K562 (cell line): ENCODE data around the gene CD70. TPM values are rescaled to one million over a fixed set of nuclear protein-coding genes. Genes with fewer than 3 reads are reported as not detected.

Source experiments
- BCL6 ChIP-seq: fragments of 250-450 bp; sonication (Bioruptor Pico); IDR thresholded peaks from 2 replicates; pipeline ENCODE4 v1.4.0; 2020
- BCOR ChIP-seq: fragments of 450-650 bp; IDR thresholded peaks from 2 replicates; pipeline ENCODE4 v1.6.1; 2016
- CEBPG ChIP-seq, 3 experiments: fragments of 200-800 bp in 1 of 3; sonication (Bioruptor generic) in 1 of 3; sonication (generic) in 1 of 3; formaldehyde crosslinking in 1 of 3; IDR thresholded peaks in 2 of 3; conservative IDR thresholded peaks in 1 of 3; 2 replicates each; pipeline versions ENCODE4 v1.6.1 to v1.8.0; 2016 to 2022; ENCODE audit warnings: missing compliant biosample characterization in 2 of 3, missing genetic modification characterization in 2 of 3, mild to moderate bottlenecking in 1 of 3, missing genetic modification reagents in 1 of 3
- DMBX1 ChIP-seq: fragments of 250-450 bp; sonication (Bioruptor Pico); IDR thresholded peaks from 2 replicates; pipeline ENCODE4 v1.8.0; 2022; ENCODE audit warnings: inconsistent platforms, mild to moderate bottlenecking, moderate library complexity, borderline replicate concordance
- HMGXB4 ChIP-seq: sonication (generic); formaldehyde crosslinking; IDR thresholded peaks from 2 replicates; pipeline ENCODE4 v1.8.1; 2023; ENCODE audit warnings: mild to moderate bottlenecking, missing genetic modification reagents
- MTA2 ChIP-seq: fragments of 450-650 bp; IDR thresholded peaks from 2 replicates; pipeline ENCODE4 v1.6.1; 2016; ENCODE audit warnings: low read depth
- NFYB ChIP-seq: IDR thresholded peaks from 2 replicates; pipeline ENCODE4 v1.6.1; 2011; ENCODE audit warnings: mild to moderate bottlenecking, moderate library complexity; ENCODE audit not compliant: insufficient read length; ENCODE audit errors: extremely low read depth
- PHB ChIP-seq: fragments of 250-450 bp; sonication (Bioruptor Pico); IDR thresholded peaks from 2 replicates; pipeline ENCODE4 v1.5.0; 2021
- PRPF4 ChIP-seq: fragments of 200-400 bp; formaldehyde crosslinking; IDR thresholded peaks from one replicate; pipeline ENCODE4 v1.6.1; 2017; ENCODE audit warnings: low read length, low read depth, mild to moderate bottlenecking; ENCODE audit not compliant: insufficient read depth, poor library complexity, severe bottlenecking
- RAD51 ChIP-seq: fragments of 450-650 bp; IDR thresholded peaks from 2 replicates; pipeline ENCODE4 v1.7.1; 2016; ENCODE audit warnings: low read depth, mild to moderate bottlenecking, borderline replicate concordance
- RBM14 ChIP-seq: fragments of 200-400 bp; formaldehyde crosslinking; IDR thresholded peaks from 2 replicates; pipeline ENCODE4 v1.6.1; 2018; ENCODE audit warnings: low read depth, mild to moderate bottlenecking, low read length, moderate library complexity, borderline replicate concordance; ENCODE audit not compliant: insufficient read depth
- RBM25 ChIP-seq: fragments of 200-400 bp; formaldehyde crosslinking; IDR thresholded peaks from 2 replicates; pipeline ENCODE4 v1.6.1; 2018; ENCODE audit warnings: low read length, low read depth, moderate library complexity; ENCODE audit not compliant: severe bottlenecking
- RFX5 ChIP-seq: IDR thresholded peaks from 2 replicates; pipeline ENCODE4 v1.6.1; 2011; ENCODE audit warnings: low read depth, mild to moderate bottlenecking, improper control_type of control experiment, low read length
- SIX5 ChIP-seq, 2 experiments: IDR thresholded peaks; 2 replicates each; pipeline ENCODE4 v1.6.1; 2011; ENCODE audit warnings: low read length in 2 of 2, borderline replicate concordance in 1 of 2, low read depth in 1 of 2, mild to moderate bottlenecking in 1 of 2, moderate library complexity in 1 of 2; ENCODE audit not compliant: insufficient read depth in 1 of 2
- TFAP4 ChIP-seq: sonication (generic); formaldehyde crosslinking; IDR thresholded peaks from 2 replicates; pipeline ENCODE4 v1.8.0; 2022; ENCODE audit warnings: missing genetic modification reagents, mild to moderate bottlenecking, moderate library complexity, borderline replicate concordance
- TOE1 ChIP-seq, 2 experiments: fragments of 450-650 bp in 1 of 2; sonication (generic) in 1 of 2; formaldehyde crosslinking in 1 of 2; IDR thresholded peaks; 2 replicates each; pipeline versions ENCODE4 v1.7.1 to v1.8.0; 2016 to 2022; ENCODE audit warnings: borderline replicate concordance in 2 of 2, mild to moderate bottlenecking in 2 of 2, antibody characterized with exemption in 1 of 2, inconsistent platforms in 1 of 2, low read depth in 1 of 2, missing genetic modification reagents in 1 of 2, moderate library complexity in 1 of 2
- ZFPM2 ChIP-seq: fragments of 250-450 bp; sonication (Bioruptor Pico); IDR thresholded peaks from 2 replicates; pipeline ENCODE4 v1.5.1; 2022; ENCODE audit warnings: mild to moderate bottlenecking
- ZNF134 ChIP-seq: fragments of 250-450 bp; sonication (Bioruptor Pico); conservative IDR thresholded peaks from 2 replicates; pipeline ENCODE4 v1.4.0; 2020
- ZNF197 ChIP-seq: fragments of 200-800 bp; sonication (Bioruptor generic); IDR thresholded peaks from 2 replicates; pipeline ENCODE4 v1.6.1; 2016; ENCODE audit warnings: low read depth, missing genetic modification characterization, missing compliant biosample characterization
- polyA plus RNA-seq, 8 experiments: library from polyadenylated mRNA; depleted of rRNA in 4 of 8; stranded (reverse) in 5 of 8; unstranded in 3 of 8; fragments of >200 nt; fragmentation: Nextera tagmentation in 2 of 8; fragmentation: Illumina TruSeq in 1 of 8; extraction: Ambion mirVana in 2 of 8; extraction: Trizol in 1 of 8; gene quantifications; 2 replicates each; pipeline versions ENCODE4 v1.2.1 to v1.2.3, GENCODE V29; 2011 to 2014; ENCODE audit warnings: inconsistent platforms in 1 of 8, missing spikeins in 1 of 8
- total RNA-seq, 7 experiments: library from RNA; depleted of rRNA in 6 of 7; stranded (reverse); fragments of >200 nt in 6 of 7; fragmentation: Illumina TruSeq in 2 of 7; extraction: Trizol in 2 of 7; gene quantifications; 2 replicates each; pipeline versions ENCODE4 v1.2.1 to v1.2.3, GENCODE V29; 2011 to 2021; ENCODE audit warnings: low replicate concordance in 1 of 7
- TF ChIP-seq, protein P1 (sequence below): fragments of 250-450 bp; sonication (Bioruptor Pico); IDR thresholded peaks from 2 replicates; pipeline ENCODE4 v1.9.0; 2021; ENCODE audit warnings: mild to moderate bottlenecking
- TF ChIP-seq, protein P2 (sequence below): fragments of 200-800 bp; sonication (Bioruptor generic); IDR thresholded peaks from 2 replicates; pipeline ENCODE4 v1.6.1; 2017; ENCODE audit warnings: missing genetic modification characterization, missing compliant biosample characterization

Gene CD70
- total and polyA plus RNA-seq, 9 of the 15 experiments (the other 6 are each of a cell fraction or from before 2014, with no cell fraction given): 0.06 to 0.58 (median 0.33) TPM; not detected in 4

- TF ChIP-seq PRPF4: no peak
- no peak for TF ChIP-seq TOE1 (IDR thresholded peaks at IDR 0.05; ENCODE audit: borderline replicate concordance)
- no peak for TF ChIP-seq TOE1 (CRISPR knock-in tag; IDR thresholded peaks at IDR 0.05; ENCODE audit: borderline replicate concordance, low read depth)
- TF ChIP-seq RAD51: no peak
- TF ChIP-seq, protein P1, sequence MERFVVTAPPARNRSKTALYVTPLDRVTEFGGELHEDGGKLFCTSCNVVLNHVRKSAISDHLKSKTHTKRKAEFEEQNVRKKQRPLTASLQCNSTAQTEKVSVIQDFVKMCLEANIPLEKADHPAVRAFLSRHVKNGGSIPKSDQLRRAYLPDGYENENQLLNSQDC (CRISPR knock-in tag): no peak
- TF ChIP-seq PHB (CRISPR knock-in tag): no peak
- TF ChIP-seq DMBX1 (CRISPR knock-in tag): no peak
- TF ChIP-seq CEBPG (CRISPR knock-in tag; IDR thresholded peaks at IDR 0.05): no peak
- 0 out of 4 replicates have a peak, but pooled peaks of 1 of the 2 experiments have one; percentile 31 for TF ChIP-seq CEBPG (tag; conservative IDR thresholded peaks at IDR 0.05 in 1 of 2, IDR thresholded peaks at IDR 0.05 in 1 of 2)
- TF ChIP-seq RBM14: no peak
- TF ChIP-seq ZNF134 (CRISPR knock-in tag): no peak
- TF ChIP-seq ZFPM2 (CRISPR knock-in tag): no peak
- TF ChIP-seq BCL6 (CRISPR knock-in tag): no peak
- no peak for TF ChIP-seq RFX5
- peak; percentile 63; the same call in 1 of the 2 replicates for TF ChIP-seq TFAP4 (CRISPR knock-in tag)
- TF ChIP-seq MTA2: no peak
- no peak for TF ChIP-seq HMGXB4
- no peak for TF ChIP-seq SIX5 (IDR thresholded peaks at IDR 0.05; ENCODE audit: borderline replicate concordance in 1 of 2, insufficient read depth in 1 of 2, low read depth in 1 of 2, low read length in 2 of 2)
- no peak for TF ChIP-seq BCOR
- TF ChIP-seq RBM25: no peak
- TF ChIP-seq ZNF197 (CRISPR knock-in tag): no peak
- no peak for TF ChIP-seq NFYB
- TF ChIP-seq, protein P2, sequence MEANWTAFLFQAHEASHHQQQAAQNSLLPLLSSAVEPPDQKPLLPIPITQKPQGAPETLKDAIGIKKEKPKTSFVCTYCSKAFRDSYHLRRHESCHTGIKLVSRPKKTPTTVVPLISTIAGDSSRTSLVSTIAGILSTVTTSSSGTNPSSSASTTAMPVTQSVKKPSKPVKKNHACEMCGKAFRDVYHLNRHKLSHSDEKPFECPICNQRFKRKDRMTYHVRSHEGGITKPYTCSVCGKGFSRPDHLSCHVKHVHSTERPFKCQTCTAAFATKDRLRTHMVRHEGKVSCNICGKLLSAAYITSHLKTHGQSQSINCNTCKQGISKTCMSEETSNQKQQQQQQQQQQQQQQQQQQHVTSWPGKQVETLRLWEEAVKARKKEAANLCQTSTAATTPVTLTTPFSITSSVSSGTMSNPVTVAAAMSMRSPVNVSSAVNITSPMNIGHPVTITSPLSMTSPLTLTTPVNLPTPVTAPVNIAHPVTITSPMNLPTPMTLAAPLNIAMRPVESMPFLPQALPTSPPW (CRISPR knock-in tag): peak; percentile 60
Observed at GRCh38 chr19:6551607-6552450, 39.1 kb downstream of the CD70 start (continued).
